DMS153 treated with DMSO at 0.1 percent for 48 hours (cell line): ENCODE results near the gene ANO2.

Experiments
- DNase-seq: peaks from one replicate; lab custom pipeline; 2025; ENCODE audit not compliant: unreplicated experiment; lab: John Stamatoyannopoulos, UW

The ANO2 gene

GRCh38 chr12:5964913-5965900 is 20.1 kb upstream of the ANO2 start:
- DNase-seq: no peak

DNA sequence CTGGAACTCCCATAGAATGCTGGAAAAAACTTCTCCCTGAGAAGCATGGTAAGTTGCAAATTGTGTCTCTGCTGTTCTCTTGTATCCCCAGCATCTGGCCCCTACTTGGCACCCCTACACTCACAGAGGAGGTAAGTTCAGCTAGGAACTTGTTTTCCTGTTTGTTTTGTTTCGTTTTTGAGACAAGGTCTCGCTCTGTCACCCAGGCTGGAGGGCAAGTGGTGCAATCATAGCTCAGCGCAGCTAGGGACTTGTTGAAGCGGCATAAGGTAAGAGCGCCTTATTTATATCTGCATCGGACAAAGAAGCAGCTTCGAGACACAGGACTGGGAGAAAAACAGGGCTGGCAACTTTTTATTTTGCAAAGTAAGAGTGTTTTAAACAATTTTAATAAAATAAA is 18.5 kb upstream of the ANO2 start:
- no peak for DNase-seq

- DNase-seq: no peak
Measured at GRCh38 chr12:5960783-5961182, 15.7 kb upstream of the ANO2 start.

- no peak for DNase-seq
Measured at GRCh38 chr12:5956987-5957386, 11.9 kb upstream of the ANO2 start.

- no peak for DNase-seq
Measured at GRCh38 chr12:5954661-5955060, 9.6 kb upstream of the ANO2 start.

- no peak for DNase-seq
Measured at GRCh38 chr12:5953835-5954586, 9.0 kb upstream of the ANO2 start.

GRCh38 chr12:5952031-5952430 is 7.0 kb upstream of the ANO2 start:
- no peak for DNase-seq

DNA sequence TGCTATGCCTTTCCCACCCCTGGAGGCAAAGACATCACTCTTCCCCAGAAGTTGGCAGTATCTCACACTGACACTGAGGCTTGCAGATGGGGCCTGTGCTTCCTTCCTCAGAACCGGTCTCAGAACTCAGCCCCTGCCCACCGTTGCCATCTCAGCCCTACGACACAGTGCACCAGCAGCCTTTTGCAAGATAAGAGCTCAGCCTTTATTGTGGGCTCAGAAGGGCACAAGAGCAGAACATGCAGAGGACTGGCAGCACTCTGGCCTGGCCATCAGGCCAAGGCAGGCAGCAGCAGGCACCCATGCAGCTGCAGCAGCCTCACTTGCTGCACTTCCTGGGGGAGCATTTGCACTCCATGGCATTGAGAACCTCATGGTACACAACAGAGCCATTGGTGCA is 3.6 kb upstream of the ANO2 start:
- DNase-seq: no peak

- DNase-seq: no peak
Measured at GRCh38 chr12:5947006-5947405, 1.9 kb upstream of the ANO2 start.

- DNase-seq: no peak
Measured at GRCh38 chr12:5946388-5946787, 1.3 kb upstream of the ANO2 start.

DNA sequence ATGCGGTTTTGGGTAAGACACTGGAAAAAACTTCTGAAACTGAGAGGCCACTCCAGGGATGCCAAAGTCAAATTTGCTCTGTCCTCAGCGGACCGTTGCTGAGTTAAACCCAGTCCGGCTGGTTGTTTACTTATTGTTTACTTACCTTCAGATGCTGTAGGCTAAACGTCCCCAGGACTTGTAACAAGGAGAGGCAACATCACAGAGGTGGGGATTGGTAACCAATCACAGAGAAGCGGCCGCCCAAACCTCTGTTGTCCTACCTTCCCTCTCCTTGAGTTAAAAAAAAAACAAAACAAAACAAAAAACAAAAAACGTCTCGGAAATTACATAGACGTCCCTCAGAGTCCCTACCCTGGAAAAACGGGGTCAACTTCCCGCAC is 380 bp downstream of the ANO2 start:
- no peak for DNase-seq

- DNase-seq: no peak
Measured at GRCh38 chr12:5944053-5944452, 1.0 kb downstream of the ANO2 start.

- DNase-seq: no peak
Measured at GRCh38 chr12:5941907-5942306, 3.2 kb downstream of the ANO2 start.

DNA sequence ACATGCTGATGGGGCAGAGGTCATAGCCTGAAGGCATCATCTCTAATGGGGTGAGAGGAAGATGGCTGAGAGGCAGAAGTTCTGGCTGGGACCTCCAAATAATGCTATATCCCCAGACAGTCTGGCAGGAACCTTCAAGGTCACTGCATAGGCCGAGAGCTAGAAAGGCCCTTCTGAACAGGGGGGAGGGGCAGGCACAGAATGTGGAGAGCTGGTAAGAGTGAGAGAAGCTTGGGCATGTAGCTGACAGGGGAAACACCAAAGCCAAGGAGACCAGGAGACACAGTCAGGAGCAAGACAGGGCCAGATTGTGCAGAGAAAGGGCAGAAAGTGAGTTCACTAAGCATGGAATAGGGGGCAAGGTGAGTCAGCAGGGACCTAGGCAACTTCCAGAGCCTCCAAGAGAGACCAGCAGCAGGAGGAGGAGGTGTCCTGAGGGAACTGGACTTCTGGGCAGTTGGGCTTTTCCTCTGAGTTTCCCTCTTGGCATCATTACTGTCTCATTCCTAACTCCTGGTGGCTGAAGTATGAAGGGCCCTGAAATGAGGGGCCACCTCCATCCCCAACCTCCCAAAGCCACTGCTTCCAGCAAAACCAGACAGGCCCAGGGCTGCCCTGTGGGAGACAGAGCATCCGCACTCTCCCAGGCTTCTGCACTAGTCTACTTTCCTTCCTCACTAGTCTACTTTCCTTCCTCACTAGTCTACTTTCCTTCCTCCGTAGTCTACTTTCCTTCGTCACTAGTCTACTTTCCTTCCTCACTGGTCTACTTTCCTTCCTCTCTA is 17.1 kb downstream of the ANO2 start:
- no peak for DNase-seq

DNA sequence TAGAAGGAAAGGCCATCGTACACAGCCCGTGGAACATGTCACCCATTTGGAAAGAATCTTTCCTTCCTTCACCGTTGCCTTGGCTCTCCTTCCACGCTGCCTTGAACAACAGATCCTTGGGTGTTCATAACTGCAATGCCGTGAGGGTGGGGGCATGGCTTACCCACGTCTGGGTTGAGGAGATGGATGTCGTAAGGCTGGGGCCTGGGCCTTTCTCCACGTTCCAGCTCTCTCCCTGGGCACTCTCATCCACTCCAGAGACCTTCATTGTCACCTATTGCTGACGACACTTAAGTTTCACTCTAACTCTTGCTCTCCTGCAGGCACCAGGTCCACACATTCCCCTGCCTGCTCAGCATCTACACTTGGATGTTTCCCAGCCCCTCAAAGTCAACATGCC is 19.4 kb downstream of the ANO2 start:
- no peak for DNase-seq

- DNase-seq: no peak
Measured at GRCh38 chr12:5924342-5924741, 20.7 kb downstream of the ANO2 start.

GRCh38 chr12:5923751-5924150 is 21.3 kb downstream of the ANO2 start:
- DNase-seq: no peak

GRCh38 chr12:5923043-5923605 is 21.9 kb downstream of the ANO2 start:
- no peak for DNase-seq

DNA sequence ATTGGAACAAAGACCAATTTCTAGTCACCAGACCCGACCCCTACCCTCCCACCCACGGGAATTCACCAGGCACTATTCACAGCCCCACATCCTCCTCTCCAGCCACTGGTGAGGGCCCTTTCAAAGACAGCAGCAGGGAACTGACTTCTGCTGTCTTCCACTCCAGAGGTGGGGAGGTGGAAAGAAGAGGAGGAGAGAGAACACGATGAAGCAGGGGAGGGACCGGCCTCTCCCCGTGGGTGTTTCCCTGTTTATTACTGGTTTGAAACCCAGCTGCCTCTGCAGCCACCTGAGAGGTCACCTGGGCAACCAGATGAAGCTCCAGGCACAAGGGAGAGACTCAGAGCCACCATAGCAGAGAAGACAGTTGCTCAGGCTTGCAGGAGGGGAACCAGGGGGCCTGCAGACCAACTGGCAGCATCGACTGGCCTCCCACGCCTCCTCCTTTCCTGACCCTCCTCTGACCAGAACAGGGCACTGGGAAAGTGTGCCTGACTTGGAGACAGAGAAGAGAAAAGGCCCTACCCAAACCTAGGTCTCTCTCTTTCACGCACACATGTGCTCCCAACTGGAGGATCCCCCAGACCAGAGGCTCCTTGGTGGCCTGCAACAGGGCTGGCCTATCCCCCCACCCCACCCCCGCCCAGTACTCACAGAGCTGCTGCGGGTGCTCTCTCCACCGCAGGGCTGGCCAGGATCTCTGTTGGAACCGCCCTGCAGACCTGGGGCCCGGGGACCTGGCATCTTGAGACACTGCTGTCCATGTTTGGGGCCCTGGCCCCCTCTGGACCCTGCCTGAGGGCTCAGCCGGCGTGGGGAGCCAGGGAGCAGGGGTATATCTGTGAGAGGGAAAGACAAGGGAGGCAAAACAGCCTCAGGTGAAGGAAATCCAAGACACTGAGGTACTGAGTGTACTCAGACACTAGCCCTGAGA is 22.8 kb downstream of the ANO2 start:
- DNase-seq: no peak
